OCI-M2 (cell line): Measurements from ENCODE around the gene TFR2.

Experiments
- DNase-seq: peaks from one replicate; lab custom pipeline; 2025; ENCODE audit not compliant: unreplicated experiment; lab: John Stamatoyannopoulos, UW

The TFR2 gene

DNA sequence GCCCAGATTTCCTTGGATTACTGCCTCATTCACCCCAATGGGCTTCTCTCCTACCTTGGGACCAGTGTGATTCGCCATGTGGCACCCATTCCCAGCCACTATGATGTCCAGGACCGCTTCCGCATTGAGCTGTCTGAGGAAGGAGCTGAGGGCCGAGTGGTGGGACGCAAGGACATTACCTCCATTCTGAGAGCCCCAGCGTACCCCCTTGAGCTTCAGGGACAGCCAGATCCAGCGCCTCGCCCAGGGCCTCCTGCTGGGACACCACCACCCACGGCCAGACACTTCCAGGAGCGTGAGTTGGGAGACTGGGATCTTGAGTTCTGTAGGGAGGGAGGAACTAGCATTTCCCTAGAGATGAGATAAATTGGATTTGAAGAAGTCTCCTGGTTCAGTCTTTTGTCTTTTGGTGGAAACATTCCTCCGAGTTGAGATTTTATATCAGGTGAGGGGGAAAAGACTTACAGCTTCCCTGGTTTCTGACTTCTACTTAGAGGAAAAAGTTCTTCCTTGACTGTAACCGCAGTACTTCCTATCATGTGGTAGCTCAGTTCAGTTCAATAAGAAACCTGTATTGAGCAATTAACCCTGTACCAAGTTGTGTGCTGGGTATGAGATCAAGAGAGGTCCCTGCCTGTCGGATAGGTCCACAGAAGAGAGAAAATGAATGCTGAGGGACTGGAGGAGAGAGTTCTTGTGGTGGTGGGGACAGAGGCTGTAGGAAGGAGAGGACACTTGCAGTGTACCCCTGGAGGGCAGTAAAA lies 27.8 kb downstream of the TFR2 start:
- DNase-seq: no peak

DNA sequence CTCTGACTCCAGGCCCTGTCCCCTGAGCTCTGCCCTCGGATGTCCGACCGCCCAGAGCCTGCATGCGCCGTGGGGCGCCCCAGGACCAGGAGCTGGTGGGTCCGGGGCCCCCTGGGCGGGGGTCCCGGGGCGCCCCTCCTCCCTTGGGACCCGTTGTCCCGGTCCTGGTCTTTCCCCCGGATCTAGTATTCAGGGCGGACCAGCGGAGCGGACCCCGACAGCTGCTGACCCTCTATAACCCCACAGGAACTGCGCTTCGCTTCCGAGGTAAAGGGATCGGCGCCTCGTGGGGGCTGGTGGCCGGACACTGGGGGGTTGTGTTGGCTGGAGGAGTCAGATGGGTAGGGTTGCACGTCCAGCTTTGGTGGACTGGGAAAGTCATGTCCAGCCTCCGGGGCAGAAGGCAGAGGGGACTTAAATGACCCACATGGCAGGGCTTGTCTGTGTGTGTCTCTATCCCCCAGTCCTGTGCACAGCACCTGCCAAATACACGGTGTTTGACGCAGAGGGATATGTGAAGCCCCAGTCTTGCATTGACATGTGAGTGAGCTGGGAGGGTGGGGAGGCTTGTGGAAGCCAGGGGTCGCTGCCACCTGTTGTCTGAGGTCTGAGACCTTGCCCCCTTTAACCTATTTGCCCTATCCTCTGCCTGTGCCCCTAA lies 28.5 kb downstream of the TFR2 start:
- DNase-seq: no peak

DNA sequence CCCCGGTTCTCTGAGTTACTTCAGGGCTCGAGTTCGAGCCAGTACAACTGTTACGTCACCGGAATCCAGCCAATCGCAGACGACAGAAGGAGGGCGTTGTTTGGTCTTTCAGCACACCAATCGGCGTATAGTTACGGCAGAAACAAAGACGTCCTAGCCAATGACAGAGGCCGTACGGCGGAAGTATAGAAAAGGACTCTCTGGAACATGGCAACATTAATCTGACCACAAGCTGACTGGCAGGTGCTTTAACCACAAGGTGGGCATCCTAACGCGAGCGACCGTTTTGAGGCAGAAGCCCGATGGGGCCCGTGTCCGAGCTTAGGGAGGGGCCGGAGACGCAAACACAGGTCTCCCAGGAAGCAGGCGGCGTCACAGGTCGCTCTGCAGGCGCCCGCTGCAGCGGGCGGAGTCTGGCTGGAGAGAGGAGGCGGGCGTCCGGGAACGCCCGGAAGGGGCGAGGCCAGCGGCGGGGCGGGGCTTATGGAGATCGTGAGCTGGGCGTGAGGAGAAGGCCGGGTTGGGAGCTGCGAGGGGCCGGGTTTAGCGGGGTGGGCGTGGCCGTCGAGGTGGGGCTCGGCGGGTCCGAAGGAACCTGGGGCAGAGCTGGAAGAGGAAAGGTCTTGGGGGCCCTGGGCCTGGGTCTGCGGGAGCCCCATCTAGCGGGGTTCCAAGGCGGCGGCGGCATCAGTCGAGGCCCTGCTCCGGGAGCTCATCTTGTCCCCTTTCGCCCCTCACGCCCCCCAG lies 29.2 kb downstream of the TFR2 start, which contains the start of gene MOSPD3:
Gene MOSPD3, plus strand, starts transcription at position 558 of the 747 bp plus-strand sequence. CDS start 252 bp downstream, outside the sequence.
- peak; percentile 91 for DNase-seq

DNA sequence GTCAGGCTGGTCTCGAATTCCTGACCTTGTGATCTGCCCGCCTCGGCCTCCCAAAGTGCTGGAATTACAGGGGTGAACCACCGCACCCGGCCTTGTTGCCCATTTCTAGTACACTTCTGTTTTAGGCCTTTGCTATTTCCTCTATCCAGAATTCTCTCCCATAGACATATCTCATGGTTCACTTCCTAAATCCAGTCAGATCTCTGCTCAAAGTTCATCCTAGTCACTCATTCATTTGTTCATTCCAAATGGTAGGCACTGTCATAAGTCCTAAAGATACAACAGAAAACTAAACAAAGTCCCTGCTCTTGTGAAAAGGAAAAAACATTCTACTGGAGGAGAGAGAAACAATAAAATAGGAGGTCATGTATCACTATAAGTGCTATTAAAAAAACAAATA lies 31.4 kb downstream of the TFR2 start:
- DNase-seq: no peak

DNA sequence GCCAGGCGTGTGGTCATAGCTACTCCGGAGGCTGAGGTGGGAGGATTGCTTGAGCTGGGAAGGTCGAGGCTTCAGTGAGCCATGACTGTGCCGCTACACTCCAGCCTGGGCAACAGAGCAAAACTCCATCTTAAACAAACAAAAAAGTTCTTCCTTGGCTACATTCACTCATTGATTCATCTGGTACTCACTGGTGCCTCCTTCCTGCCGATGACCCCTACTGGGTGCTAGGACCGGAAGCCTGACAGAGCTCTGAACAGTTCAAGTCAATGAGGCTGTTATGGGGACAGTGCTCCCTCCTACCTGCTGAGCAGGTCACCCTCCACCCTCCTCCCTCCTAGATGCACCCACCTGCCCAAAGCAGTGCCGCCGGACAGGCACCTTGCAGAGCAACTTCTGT lies 34.2 kb downstream of the TFR2 start:
- no peak for DNase-seq

DNA sequence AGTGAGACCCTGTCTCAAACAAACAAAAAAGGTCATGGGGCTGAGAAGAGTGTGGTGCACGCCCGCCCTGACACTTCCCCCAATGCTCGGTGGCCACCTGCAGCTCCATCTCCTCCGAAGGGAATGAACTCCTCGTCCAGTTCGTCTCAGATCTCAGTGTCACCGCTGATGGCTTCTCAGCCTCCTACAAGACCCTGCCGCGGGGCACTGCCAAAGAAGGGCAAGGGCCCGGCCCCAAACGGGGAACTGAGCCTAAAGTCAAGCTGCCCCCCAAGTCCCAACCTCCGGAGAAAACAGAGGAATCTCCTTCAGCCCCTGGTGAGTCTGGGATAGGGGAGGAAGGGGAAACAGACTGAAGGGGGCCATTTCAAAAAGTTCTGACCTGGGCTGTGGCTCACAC lies 35.0 kb downstream of the TFR2 start:
- DNase-seq: no peak

DNA sequence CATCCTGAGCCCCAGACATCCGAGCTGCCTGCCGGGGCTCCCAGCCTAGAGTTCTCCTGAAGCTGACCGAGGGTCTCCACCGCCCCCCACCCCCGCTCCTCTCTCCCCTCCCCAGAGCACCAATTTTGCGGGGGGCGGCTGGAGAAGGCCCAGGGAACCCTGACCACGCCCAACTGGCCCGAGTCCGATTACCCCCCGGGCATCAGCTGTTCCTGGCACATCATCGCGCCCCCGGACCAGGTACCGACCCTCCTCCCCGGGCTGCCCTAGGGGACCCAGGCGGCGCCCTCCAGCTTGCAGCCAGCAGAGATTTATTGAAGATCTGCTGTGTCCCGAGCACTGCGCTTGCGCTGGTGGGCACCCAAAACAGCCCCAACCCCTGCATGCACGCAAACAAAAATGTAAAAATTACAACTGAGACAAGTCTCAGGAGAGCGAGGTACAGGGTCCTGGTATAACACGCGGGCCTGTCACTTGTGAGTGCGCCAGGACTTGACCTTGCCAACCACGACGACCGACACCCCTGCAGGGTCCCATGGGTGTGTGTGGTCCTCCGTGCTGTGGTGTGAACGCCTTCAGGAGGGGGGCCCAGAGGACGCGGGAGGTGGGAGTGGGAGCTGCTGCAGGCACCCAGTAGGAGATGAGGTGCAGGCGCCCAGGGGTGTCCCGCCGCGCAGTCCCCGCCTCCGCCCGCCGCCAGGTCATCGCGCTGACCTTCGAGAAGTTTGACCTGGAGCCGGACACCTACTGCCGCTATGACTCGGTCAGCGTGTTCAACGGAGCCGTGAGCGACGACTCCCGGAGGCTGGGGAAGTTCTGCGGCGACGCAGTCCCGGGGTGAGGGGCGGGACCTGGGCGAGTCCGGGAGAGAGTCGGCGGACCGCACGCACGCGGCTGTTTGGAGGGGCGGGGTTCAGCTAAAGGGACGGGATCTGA lies 36.1 kb downstream of the TFR2 start:
- DNase-seq: no peak

DNA sequence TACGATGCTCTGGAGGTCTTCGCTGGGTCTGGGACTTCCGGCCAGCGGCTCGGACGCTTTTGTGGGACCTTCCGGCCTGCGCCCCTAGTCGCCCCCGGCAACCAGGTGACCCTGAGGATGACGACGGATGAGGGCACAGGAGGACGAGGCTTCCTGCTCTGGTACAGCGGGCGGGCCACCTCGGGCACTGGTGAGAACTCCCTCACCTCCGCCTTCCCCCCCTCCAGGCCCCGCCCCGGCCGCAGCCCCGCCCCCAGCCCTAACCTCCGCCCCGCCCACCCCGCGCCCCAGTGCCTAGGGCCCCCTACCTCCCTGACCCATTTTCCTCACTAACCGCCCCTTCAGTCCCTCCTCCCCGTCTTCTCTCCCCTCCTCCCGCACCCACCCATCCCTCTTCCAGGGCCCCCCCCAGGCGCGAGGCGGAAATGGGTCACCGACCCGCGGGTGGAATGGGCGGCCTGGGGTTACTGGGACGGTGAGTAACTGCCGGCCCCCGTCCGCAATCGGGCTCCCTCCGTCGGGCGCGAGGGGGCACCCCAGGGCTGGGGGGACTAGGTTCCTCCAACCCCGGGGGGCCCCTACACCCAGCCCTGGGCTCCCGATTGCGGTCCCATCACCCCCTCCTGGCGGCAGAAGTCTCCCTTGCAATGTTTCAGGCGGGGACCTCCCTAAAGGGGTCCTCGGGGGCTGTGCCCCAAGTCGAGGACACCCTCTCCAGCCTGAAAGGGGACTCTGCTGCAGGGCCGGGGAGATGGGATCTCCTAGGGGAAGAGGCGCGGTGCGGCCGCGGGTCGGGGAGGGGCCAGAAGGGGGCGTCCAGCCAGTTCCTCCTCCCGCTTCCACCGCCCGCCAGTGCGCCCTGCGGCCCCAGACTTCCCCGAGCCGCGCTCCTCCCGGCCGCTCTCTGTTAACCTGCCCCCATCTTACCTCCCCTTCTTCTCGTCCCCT lies 37.0 kb downstream of the TFR2 start:
- no peak for DNase-seq

DNA sequence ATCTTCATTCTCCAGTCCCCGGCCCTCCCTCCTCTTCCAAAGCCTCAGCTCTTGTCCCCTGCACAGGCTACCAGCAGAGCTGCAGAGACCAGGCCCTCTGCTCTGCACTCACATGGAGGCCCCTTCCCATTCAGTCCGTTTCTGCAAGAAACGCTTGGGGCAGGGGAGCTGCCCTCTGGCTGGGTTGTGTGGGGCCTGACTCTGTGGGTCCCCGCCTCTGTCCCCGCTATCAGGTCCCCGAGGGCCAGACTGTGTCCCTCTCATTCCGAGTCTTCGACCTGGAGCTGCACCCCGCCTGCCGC lies 37.7 kb downstream of the TFR2 start:
- DNase-seq: no peak

DNA sequence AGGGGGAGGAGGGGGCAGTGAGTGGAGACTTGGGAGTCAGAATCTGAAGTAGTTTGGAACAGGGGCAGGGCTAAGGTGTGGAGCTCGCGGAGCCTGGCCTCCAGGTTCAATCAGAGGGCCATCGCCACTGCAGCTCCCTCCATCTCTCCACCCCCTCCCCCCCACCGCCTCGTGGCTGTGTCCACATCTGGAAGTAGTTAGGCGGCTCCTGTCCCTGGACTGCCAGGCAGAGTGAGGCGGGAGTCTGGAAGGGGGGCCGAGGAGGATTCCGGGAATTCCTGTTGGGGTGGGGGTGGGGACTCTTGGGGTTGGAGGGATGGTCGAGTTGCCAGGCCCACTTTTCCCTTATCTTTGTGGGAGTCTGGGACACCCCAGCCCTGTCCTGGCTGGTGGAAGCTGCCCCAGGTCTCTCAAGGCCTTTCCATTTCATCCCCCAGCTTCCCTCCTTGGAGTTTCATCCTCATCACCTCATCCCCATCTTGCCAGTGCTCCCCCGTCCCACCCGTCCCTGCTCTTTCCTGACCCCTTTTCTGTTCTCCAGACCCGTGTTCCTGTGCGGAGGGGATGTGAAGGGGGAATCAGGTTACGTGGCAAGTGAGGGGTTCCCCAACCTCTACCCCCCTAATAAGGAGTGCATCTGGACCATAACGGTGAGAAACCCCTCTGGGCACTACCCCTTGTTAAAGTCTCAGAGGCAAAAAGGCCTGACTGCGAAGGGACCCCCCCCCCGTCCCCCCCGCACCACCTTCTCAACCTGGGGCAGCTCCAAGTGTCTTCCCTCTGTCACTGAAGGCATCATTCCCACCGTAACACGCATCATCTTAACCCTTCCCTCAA lies 38.2 kb downstream of the TFR2 start:
- no peak for DNase-seq

DNA sequence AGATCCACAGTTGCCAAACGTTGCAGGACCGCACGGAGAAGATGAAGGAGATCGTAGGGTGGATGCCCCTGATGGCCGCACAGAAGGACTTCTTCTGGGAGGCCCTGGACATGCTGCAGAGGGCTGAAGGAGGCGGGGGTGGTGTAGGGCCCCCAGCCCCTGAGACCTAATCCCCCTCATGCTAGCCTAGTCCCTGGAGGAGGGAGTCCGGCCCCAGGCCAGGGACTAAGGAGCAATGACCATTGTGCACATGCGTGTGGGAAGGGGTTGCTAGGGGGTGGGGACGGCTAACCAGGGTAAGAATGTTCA lies 40.7 kb downstream of the TFR2 start:
- DNase-seq: no peak

DNA sequence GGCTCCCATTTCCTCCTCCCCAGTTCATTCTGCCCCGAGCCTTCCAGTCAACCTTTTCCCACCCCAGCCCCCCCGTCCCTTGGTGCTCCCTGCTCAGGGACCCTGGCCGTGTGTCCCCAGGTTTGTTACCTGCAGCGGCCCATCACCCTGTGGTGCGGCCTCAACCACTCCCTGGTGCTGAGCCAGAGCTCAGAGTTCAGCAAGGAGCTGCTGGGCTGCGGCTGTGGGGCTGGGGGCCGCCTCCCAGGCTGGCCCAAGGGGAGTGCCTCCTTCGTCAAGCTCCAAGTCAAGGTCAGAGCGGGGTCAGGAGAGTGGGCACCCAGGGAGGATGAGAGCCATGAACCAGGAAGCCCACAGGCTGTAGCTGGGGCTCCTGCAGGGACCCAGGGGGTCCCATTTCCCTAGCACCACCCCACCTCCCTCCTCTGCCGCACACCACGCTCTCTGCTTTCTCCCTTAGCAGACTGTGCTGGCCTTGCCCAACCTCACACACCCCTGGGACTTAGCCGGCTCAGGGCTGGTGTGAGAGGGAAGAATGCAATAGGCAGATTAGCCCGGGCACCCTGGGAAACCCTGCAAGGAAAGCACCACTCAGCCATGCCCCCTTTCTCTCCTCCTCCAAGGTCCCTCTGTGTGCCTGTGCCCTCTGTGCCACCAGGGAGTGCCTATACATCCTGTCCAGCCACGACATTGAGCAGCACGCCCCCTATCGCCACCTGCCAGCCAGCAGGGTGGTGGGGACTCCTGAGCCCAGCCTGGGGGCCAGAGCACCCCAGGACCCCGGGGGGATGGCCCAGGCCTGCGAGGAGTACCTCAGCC lies 41.2 kb downstream of the TFR2 start:
- no peak for DNase-seq

DNA sequence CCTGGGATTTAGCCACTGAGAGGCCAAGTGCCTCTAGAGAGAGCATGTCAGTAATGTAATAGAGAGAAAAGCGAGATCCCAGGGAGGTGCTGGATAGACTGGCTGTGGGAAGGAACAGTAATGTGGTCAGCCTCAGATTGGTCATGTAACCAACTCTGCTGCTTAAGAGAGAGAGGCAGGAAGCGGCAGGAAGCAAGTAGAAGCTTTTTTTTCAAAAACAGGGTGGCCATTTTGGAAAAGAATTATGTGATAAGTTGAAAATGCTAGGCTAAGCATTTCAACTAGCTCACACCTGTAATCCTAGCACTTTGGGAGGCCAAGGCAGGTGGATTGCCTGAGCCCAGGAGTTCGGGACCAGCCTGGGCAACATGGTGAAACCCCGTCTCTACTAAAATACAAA lies 42.9 kb downstream of the TFR2 start:
- DNase-seq: no peak

DNA sequence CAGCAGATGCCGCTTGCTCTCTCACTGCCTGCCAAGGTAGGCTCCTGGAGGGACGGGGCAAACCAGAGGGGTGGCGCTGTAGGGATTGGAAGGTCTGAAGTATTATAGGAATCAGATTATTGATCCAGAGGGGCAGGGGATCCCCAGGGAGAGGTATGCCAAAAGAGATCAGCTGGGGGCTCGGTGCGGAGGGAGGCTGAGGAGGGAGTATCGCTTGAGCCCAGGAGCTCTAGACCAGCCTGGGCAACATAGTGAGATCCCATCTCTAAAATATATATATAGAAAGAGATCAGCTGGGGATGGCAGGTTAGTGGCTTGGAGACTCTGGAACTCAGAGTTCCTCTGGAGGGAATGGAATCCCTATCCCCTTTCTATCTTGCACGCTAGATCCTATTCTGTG lies 46.2 kb downstream of the TFR2 start:
- DNase-seq: no peak

DNA sequence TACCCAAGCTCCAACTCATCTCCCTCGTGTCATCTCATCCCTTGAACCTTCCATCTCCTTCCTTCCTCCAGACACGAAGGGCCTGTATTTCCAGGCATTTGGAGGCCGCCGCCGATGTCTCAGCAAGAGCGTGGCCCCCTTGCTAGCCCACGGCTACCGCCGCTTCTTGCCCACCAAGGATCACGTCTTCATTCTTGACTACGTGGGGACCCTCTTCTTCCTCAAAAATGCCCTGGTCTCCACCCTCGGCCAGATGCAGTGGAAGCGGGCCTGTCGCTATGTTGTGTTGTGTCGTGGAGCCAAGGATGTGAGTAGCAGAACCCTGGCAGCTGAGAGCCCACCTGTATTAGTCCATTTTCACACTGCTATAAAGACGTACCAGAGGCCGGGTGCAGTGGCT lies 49.8 kb downstream of the TFR2 start:
- no peak for DNase-seq

DNA sequence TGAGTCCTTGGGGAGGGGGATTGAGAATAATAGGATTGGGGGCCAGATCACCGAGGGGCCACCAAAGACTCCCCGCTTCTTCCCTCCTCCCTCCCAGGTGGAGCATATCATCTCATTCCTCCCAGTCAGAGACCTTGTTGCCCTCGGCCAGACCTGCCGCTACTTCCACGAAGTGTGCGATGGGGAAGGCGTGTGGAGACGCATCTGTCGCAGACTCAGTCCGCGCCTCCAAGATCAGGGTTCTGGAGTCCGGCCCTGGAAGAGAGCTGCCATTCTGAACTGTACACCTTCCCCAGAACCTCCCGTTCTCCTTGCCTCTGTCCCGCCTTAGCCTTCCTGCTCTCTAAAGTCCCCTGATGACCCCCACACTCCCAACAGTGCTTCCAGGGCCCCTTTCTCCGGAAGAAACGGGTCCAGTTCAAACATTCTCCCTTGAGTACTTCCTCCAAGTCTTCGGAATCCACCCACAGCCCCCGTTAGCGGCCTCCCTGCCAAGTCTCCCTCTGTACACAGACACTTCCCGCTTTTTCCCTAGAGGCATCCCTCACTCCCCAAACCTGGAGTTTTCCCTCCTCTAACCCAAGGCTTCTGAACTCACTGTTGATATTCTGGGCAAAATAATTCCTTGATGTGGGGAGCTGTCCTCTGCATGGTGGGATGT lies 51.1 kb downstream of the TFR2 start:
- no peak for DNase-seq

DNA sequence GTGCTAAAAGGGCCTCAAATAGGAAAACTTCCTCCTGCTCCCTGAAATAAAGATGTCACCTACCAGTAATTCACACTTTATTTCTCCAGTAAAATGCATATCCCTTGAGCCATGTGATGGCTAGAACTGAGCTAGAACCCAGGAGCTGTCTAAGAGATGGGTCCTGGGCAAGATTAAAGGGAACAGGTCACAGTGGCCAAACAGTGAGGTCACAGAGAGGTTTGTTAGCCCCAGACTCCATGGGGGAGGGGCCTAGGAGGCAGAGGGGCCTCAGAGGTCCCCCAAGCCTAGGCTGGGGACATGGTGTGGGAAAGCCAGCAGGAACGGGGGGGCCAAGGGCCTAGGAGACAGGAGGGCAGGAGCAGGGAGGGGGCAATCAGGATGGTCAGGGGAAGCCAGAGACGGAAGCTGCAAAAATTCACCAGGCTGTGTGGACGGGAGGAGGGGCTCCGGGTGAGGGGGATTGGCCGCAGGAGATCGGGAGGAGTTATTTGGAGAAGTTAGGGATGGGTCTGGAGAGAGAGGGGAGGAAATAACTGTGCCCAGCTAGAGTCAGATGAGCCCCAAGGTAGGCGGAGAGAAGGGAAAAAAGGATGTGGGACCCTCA lies 51.9 kb downstream of the TFR2 start:
- no peak for DNase-seq

DNA sequence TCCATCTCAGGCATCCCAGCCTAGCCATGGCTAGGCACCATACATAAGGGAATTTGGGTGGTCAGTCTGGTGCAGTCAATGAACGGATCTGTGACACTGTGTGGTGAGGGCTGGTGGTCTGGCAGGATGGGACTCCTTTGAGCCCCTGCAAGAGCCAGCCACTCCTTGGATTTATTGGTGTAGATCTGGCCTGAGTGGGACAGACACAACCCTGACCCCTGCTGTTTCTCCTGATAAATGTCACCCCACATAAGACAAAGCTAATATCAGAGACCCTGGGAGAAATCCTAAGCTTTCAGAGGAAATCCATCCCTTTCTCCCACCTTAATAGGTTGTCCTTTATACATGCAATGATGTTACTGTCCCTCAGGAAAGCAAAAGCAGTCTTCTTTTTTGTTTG lies 52.9 kb downstream of the TFR2 start:
- DNase-seq: no peak
